HG02678 (cell line): Measurements from ENCODE around the gene EPB41L4A.
"Not testable (repeated sequence)": the region's sequence is repeated elsewhere in the genome, so short reads cannot be mapped to it uniquely, and the experiment has no call there.

Experiments
- ATAC-seq: cut with Tn5 transposase; IDR thresholded peaks from one replicate; pipeline ENCODE4 v1.9.1; 2021; ENCODE audit warnings: mild to moderate bottlenecking, moderate library complexity; ENCODE audit not compliant: unreplicated experiment

Gene EPB41L4A

DNA sequence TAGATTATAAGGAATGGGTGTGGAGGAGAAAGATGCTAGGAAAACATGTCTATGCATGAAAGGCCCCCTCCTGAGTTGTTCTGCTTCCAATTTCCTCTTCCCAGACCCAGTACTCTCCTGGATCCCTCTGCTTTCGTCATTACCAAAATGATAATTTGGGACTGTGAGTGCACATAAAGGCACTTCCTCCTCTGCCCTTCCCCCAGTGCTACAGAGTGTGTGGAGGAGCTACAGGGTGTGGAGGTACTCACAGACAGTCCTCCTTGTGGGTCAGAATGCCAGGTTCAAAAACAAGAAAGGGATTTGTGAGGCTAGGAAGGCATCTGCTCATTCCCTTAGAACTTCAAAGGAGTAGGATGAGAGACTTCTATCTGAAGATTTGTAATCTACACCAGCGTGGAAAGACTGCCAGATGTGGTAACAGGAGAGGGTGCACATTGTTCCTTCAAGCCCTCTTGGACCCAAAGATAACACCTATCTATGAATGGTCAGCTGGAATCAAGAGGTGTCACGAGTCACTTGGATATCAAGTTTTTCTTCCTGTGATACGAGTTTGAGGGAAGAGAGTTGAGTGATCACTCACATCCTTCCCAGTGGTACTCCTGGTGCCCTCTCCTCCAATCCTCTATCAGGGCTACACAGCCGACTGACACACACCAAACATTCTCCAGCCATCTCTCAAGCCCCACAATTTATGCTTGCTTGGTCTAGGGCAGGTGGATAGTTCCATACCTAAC is 201.1 kb downstream of the EPB41L4A start:
- no peak for ATAC-seq

DNA sequence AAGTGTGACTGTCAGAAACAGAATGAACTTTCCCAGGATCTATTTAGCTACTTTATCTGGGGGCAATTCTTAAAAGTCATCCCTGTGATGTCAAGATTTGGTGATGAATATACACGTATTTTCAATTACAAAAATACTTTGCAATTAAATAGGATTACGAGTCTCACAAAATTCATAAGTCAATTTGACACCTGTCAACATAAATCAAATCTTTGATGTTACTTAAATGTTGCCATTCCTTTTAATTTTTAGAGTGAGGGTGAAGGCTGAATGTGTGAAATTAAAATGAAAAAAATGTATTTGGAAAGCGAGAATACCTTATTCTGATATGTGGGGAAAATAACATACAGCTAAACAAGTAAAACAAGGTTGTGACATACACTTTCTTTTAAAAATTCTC is 202.9 kb downstream of the EPB41L4A start:
- ATAC-seq = no peak

DNA sequence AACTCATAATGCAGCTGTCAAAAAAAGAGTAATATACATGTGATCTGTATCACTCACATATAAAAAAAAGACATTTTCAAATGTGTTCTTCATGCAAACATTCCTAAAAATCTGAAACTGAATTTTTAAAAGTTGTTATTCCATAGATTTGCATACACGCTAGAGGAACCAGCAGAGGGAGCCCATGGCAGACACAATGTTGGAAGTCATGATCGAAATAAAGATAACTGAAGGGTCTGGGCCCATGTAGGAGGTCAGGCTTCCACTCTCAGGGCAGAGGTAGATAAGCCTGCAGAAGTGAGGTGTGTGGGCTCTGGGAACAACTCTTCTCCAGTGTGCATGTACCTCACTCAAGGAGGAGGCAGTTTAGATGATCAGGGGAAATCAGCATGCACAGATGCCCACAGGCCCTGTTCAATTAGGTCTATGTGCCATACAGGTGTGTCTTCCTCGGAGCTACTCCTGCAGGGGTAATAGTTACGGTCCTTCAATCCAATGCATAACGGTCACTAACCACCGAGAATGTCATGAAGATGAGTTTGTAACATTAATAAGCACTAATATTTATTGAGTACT is 208.6 kb downstream of the EPB41L4A start:
- no peak for ATAC-seq

DNA sequence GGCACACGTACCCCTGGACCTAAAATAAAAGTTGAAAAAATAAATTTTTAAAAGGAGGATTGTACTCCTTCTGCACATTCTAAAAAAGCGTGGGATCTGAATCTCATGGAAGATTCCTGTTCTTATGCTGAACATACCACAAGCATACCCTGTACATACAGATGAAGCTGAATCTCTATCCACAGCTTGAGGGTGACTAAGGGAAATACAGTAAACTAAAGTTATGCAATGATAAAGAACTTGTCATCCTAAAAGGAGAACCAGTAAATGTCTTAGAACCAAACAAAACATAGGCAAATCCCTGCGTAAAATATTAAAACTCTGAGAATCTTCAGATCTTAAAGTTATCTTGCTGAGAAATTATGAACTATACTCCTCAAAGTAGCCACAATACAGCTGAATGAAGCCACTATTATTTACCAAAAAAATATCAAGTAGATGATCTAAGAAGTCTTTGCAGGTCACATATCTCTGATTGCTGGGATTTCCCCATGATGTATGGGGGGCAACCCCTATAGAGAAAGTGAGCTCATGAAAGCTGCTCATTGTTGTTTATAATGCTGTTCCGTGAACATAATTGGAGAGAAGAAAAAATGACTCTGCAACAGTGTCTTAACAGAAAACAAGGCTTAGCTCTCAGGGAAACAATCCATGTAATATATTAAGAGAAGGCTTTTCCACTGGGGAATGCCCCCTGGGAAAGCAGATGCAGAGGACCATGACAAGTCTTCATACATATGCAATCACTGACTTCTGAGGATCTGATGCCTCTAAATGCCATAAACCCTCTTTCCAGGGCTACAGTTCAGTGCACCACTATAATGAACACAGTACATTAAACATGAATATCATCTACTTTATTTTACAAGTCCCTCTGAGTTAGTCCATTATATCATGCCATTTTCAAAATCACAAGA is 210.1 kb downstream of the EPB41L4A start:
- no peak for ATAC-seq

DNA sequence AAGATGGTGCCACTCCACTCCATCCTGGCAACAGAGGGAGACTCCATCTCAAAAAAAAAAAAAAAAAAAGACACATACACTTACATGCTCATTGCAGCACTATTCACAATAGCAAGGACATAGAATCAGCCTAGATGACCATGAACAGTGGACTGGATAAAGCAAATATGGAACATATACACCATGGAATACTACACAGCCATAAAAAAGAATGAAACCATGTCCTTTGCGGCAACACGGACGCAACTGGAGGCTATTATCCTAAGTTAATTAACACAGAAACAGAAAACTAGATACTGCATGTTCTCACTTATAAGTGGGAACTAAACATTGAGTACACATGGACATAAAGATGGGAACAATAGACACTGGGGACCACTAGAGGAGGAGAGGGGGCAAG is 210.9 kb downstream of the EPB41L4A start:
- not testable (repeated sequence) for ATAC-seq

- no peak for ATAC-seq
Observed at GRCh38 chr5:112205846-112206245, 213.2 kb downstream of the EPB41L4A start.

DNA sequence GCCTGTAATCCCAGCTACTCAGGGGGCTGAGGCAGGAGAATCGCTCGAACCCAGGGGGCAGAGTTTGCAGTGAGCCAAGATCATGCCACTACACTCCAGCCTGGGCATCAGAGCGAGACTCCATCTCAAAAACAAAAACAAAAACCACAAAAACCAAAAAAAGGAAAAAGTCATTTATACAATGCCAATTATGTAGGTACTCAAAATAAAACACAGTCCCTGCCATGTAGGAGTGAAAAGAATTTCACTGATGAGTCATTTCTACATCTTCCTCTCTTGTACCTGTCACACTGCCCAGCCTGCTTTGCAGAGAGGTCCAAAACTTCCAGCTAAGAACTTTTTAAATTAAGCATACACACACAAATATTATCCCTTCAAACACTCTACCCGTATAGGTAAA is 215.8 kb downstream of the EPB41L4A start:
- ATAC-seq = no peak

- ATAC-seq = no peak
Observed at GRCh38 chr5:112202694-112203093, 216.4 kb downstream of the EPB41L4A start.

GRCh38 chr5:112201141-112201540 is 217.9 kb downstream of the EPB41L4A start:
- no peak for ATAC-seq

DNA sequence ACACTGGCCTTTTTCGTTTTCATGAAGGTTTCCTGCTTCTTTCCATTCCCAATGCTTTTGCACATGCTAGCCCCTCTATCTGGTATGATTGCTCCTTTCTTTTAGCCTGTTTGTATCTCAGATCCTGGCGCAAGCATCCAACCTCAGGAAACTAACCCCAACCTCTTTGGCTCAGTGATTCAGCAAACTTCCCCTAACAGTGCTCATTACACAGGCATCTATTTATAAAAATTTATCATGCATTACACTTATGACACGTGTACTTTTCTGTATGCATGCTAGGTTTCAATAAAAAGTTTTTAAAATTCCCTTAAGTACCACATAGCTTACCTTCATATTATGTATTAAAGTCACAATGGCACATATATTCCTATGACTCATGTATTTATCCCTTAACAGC is 218.9 kb downstream of the EPB41L4A start:
- ATAC-seq = no peak

- no peak for ATAC-seq
Observed at GRCh38 chr5:112196584-112196983, 222.5 kb downstream of the EPB41L4A start.

- ATAC-seq = no peak
Observed at GRCh38 chr5:112195924-112196323, 223.2 kb downstream of the EPB41L4A start.

DNA sequence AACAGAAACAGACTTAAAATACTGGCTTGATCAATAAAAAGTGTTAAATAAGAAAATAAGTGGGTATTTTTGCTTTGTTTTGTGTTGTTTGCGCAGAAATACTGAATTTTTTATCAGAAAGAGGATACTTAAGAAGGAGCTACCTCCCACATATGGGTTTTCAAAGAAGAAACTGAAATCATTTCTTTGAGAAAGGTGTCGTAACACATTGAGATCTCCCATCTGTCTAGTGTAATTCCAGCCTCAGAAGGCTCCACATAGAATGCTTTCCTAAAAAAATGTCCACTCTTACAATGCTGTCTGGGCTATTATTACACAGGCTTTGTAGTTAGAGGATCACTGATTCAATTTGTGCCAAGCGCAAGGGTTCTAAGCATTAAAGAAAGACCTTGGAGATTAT is 226.2 kb downstream of the EPB41L4A start:
- no peak for ATAC-seq

GRCh38 chr5:112192072-112192471 is 227.0 kb downstream of the EPB41L4A start:
- no peak for ATAC-seq

DNA sequence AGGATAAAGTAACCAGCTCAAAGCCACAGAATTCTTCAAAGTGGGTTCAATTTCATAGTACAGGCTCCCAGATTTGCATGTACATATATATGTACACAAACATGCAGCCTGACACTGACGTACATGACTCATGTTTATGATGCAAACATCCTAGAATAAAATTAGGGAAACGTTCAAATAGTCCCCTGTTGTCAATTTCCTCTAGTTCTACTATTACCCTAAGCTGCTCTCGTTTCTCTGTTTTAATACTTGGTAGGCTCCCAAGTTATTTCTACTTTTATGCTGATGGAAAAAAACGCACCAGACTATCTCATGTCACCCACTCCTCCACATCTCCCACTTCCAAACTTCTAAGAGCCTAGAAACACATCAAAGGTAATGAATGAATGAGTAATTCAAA is 229.7 kb downstream of the EPB41L4A start:
- ATAC-seq = no peak

- ATAC-seq = no peak
Observed at GRCh38 chr5:112186401-112186990, 232.6 kb downstream of the EPB41L4A start.

DNA sequence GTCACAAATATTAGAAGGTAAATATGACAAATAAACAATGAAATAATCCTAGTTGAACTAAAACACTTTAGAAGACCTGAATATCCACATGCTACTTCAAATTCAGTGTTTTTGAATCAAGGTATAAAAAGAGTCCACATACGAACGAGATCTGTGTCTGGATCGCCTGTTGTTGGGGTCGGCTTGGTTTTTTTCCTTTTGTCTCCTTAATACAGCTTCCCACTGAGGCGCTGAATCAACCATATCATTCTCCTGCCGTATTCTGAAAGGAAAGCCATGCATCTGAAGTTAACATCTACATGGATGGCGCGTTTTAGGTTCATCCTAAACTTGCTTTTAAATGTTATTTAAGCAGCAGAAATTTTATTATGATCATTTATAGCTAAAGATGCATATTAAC is 235.2 kb downstream of the EPB41L4A start:
- no peak for ATAC-seq

DNA sequence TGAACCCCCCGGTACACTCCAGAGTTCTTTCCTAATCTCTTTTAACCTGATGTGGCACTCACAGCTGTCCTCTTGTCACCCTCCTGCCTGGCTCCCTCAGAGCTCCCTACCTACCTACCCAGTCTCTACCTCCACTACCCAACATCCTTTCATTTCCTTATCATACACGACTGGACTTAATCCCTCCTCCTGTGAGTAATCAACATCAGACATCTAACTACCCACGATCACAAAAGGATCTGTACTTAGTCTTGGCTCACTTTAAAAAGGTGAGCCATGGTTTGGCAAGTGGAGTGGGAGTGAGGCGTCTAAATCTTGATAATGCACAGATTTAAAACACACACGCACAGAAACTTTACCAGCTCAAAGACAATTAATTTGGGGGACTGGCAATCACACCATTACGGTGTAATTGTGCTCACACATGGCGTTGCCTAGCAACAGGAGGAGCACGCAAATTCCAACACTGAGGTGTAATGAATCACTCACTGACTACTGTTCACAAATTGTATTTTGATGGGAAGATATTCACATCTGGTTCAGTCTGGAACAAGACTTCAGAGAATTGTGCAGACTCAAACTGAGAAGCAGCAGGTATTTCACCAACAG is 235.9 kb downstream of the EPB41L4A start:
- ATAC-seq = no peak

- no peak for ATAC-seq
Observed at GRCh38 chr5:112179290-112179689, 239.8 kb downstream of the EPB41L4A start.

DNA sequence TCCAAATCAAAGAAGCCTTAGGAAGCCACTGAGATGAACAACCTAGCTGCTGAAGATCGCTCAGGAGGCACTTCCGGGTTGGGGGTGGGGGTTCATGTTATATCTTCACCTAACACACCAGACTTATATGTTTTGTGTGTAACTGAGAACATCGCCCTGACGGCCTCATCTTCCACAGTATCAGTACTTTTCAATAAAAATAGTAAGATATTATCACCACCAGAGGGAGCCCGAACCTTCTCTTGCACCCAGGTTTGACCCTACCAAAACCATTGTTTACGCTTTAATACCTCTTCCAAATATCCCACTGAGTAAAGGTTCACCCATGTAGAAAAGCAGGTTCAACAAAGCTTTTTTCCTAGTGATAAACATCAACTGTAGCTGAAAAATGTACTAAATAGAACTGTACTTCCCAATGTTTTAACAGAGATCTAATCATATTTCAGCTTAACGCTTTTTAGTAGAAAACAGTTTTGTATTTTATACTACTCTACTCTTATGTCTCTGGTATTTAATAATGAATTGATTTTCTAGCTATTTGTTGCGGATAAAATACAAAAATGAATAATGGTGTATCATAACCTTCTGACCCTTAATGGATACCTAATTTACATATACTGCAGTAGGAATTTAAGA is 244.0 kb downstream of the EPB41L4A start:
- ATAC-seq = peak; percentile 87
